Measurements from ENCODE around the gene PCBD2.

The PCBD2 gene

DNA sequence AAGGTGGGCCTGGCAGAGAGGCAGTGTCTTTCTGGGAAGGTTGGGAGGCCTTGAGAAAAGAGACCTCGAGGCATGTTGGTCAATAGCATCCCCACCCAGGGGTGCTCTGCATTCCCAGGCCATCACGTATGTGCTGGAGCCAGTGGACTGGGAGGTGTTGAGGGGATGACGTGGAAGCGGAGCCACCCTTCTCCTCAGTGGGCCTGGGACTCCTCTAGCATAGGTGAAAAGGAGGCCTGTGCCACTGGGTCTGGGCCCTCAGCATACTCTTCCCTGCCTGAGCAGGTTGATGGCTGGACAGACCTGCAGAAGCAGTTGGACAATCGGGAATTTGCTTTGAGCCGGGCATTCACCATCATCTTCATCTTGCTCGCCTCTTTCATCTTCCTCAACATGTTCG lies 103.6 kb downstream of the PCBD2 start:
- no peak for DNase-seq

DNA sequence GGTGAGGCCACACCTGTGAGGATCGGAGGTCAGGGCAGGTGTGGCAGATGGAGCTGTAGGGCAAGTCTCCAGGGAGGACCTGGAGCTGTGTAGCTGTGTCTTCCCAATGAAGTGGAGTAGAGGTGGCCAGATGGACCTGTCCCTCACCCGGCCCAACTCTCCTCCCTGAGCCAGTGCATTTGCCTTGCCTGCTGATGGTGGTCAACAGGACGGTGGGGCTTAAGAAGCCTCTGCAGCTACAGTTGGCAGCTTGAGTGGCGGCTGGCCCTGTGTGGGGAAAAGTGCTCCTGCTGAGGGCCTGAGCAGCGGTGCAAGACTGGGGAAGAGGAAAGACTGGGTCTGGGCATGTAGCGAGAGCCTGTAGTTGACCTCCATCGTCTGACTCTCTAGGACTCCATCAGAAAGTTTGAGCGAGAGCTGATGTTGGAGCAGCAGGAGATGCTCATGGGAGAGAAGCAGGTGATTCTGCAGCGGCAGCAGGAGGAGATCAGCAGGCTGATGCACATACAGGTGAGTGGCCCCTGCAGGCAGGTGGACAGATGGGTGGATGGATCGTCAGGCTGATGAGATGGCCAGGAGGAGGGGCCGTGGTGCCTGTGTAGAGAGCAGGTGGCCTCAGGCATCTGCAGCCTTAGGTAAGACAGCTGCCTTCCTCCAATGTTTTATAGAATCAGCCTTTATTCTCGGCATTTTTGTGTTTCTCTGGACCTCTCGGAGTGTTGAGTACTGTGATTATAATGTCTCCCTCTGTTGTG lies 104.2 kb downstream of the PCBD2 start:
- DNase-seq = peak in 1 of 2 experiments; percentile 14

DNA sequence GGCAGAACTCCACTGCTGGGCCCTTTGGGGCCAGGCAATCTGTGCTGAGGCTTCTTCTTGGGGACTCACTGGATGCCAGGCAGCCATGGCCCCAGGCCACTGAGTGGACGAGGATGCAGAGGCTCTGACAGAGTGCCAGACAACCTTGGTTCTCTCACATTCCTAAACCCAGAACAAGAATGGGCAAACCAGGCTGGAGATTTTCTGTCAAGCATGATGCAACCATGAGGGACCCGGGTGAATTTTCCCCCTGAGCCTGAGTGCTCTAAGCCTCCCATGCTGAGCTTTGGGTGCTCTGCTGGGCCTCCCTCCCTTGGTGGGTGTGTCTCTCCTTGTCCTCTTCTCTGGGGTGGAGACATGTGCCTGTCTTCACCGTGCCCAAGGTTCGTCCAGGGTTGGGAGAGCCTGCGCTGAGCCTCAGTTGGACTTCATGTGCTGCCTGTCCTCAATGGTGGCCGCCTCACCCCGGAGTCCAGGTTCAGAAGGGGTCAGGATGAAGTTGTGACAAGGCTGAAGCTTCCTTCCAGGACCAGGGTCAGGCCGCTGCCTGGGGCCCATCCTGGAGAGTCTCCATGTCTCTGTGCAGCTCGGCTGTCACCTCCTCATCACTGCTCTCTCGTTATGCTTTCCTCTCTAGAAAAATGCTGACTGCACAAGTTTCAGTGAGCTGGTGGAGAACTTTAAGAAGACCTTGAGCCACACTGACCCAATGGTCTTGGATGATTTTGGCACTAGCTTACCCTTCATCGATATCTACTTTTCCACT lies 105.0 kb downstream of the PCBD2 start:
- DNase-seq = no peak

DNA sequence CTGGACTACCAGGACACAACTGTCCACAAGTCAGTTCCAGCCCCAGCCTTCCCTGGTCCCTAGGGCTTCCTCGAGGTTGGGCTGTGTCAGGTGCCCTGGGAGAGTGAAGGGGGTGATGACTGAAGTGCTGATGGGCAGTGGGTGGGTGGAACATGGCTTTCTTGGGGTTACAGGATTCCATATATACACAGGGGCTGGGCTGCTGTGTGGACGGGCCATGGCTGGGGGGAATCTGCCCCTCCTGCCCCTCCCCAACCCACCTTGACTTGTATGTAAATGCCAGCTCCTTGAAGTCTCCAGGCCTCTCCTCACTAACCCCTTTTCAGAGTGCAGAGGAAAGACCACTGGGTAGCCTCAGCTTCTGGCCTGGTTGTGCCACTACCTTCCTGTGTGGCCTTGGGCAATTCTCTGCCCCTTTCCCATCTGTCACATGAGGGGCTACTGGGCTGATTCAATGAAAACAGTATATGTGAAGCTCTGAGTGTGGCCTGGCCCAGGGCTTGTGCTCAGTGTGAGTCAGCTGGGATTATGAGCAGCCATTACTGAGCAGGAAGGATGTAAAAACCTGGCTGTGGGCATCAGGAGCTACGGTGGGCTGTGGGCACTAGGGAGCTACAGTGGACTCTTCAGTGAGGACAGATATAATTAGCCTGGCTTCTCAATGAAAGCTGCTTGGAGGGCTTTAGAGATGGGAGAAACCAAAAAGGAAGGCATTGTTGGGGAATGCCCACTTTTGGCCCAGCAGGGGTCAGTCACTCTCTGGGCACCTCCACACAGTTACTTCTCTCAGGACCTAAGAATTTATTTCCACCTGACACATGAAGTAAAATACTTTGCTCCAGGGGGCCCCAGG lies 105.8 kb downstream of the PCBD2 start:
- no peak for DNase-seq

DNA sequence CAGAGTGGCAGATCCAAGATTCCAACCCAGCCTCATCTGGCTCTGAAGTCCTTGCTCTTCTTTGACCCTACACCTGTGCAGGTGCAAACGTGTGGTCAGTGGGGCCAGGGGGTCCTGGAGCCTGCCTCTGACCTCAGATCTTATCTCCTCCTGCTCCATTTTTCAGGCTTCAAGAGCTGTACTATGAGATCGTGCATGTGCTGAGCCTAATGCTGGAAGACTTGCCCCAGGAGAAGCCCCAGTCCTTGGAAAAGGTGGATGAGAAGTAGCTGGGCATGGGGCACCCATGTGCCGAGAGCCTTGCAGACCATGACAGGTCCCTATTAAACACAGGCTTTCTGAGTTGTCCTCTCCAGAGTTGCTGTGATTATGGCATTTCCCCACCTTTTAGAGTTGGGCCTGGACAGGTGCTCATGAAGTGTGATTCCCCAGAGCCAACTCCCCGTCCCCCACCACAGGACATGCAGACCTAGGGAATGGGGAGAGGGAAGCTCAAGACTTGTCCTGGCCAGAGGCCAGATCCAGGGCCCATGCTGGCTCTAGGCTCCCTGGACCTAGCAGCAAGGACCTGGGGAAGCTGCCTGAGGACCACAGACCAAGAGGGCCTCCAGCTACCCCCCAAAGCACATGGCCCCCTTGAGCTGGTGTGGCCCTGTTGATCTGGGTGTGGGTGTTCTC lies 106.6 kb downstream of the PCBD2 start:
- DNase-seq = no peak

DNA sequence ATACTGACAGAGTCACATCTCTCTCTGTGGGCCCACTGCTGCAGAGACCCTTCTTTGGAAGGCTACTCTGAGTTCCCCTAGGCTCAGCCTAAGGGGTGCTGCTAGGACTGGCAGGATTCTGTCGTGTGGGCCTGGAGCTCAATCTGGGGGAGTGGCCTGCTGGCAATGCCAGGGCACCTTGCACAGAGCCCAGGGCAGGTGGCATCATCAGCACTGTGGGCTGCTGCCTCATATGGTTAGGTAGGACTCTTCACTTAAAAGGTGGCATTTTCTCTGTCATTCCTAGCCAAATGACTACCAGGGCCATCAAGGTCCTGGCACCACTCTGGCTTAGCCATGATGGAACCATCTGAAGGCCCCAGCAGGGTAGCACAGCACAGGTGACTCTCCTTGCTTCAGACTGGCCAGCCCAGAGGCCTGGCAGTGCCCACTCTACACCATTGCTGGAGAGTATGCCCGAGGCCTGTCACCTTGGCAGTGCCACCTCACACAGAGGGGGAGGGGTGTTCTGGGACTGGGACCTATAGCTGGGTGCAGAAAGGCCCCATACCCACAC lies 107.2 kb downstream of the PCBD2 start:
- no peak for DNase-seq

Data from NCI-H526 (cell line).